ENCODE measurements around the gene LEFTY1.
"Not testable (repeated sequence)": the region's sequence is repeated elsewhere in the genome, so short reads cannot be mapped to it uniquely, and the experiment has no call there.

The LEFTY1 gene

GRCh38 chr1:225840713-225841112, 48.2 kb downstream of the LEFTY1 start:
- DNase-seq (ENCODE audit: low spot score) = no peak
- no peak for TF ChIP-seq CTCF (IDR thresholded peaks at IDR 0.05; ENCODE audit: extremely low read depth, insufficient read depth, missing control alignments)
- in situ Hi-C loops (cut with MboI; ENCODE audit: low pct_unique_long_range_greater_than_20kb, low sequenced_read_pairs, unreplicated experiment) = no loop called here

GRCh38 chr1:225840223-225840610, 48.7 kb downstream of the LEFTY1 start:
- in situ Hi-C loops (cut with MboI; ENCODE audit: low pct_unique_long_range_greater_than_20kb, low sequenced_read_pairs, unreplicated experiment) = no loop called here
- no peak for DNase-seq (ENCODE audit: low spot score)
- no peak for TF ChIP-seq CTCF (IDR thresholded peaks at IDR 0.05; ENCODE audit: extremely low read depth, insufficient read depth, missing control alignments)

- in situ Hi-C loops (cut with MboI; ENCODE audit: low pct_unique_long_range_greater_than_20kb, low sequenced_read_pairs, unreplicated experiment) = no loop called here
- DNase-seq (ENCODE audit: low spot score) = no peak
- no peak for TF ChIP-seq CTCF (IDR thresholded peaks at IDR 0.05; ENCODE audit: extremely low read depth, insufficient read depth, missing control alignments)
Observed at GRCh38 chr1:225838793-225839192, 50.2 kb downstream of the LEFTY1 start.

- in situ Hi-C loops (cut with MboI; ENCODE audit: low pct_unique_long_range_greater_than_20kb, low sequenced_read_pairs, unreplicated experiment); DNase-seq (ENCODE audit: low spot score): not testable (repeated sequence)
Observed at GRCh38 chr1:225836296-225836695, 52.6 kb downstream of the LEFTY1 start.

All from GM13977 (cell line).